ENCODE data around the gene TCEANC2.

DNA sequence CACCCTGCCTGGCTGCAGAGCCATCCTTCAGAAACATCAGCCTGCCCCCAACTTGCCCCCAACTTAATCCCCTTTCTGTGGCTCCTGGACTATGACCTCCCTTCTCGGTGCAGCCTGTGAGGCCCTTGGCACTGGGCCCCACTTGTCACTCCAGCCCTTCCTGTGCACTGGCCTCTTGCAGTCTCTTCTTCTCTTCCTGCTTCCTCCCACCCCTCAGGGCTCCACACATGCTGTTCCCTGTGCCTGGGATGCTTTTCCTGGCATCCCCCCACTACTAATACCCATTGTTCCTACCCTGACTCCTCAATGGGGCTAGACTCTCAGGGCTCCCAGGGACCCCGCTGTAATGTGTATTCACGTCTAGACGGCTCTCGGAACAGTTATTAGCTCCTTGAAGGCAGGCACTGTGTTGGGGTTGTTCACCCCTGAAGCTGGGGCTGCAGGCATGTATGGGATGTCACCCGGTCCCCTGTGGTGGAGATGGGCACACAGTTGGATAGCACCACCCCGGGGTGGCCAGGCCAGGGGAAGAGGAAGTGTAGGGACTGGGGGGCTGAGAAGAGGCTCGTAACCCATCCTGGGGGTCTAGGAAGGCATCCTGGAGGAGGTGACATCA is 39.9 kb upstream of the TCEANC2 start:
- TF ChIP-seq CTCF (IDR thresholded peaks at IDR 0.05) (no peak), POLR2A (IDR thresholded peaks at IDR 0.05) (no peak)

Data from testis (tissue), 2 donors.